Measurements from ENCODE around the gene FGF23. TPM values are rescaled to one million over a fixed set of nuclear protein-coding genes. Genes with fewer than 3 reads are reported as not detected.

The FGF23 gene
- total RNA-seq, 1 donor from 2014 or later, result not detected

DNA sequence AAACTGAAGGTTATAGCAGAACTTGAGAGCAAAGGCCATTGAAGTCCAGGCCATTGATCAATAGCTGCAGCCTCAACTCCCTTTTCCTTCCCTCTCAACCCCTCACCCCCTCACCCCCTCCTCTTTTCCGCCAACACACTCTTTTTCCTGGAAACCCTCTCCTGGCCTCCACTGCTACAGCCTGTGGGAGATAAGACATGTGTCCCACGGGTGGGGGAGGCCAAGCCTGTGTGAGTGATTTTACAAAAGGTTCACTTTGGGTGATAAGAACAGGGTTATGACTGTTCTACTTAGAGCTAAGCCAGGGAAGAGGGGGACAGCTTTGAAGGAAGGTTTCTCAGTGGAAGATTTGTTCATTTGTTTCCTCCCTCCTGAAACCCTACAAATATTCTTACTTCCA, 9.2 kb upstream of the FGF23 start:
- intact Hi-C loops (cut with DNase I), result no loop called here
- DNase-seq (no peak), ATAC-seq (ENCODE audit: poor library complexity) (no peak)

DNA sequence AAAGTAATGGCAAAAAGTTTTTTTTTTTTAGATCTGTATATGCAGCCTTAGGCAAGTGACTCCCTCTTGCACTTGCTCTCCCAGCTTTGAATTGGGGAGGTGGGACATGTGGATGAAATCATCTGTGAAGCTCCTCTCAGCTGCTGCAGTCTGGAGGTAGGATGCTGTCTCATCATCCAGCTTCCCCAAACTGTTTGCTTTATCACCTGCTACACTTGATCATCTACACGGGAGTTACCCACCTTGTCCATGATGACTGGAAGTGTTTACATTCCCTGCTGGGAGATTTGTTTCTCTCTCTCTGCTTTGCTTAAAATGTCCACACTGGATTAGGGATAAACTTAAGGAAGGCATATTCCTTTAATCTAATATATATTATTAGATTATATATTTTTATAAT, 8.5 kb upstream of the FGF23 start:
- no peak for ATAC-seq (ENCODE audit: poor library complexity)
- intact Hi-C loops (cut with DNase I), result no loop called here
- DNase-seq, result no peak

DNA sequence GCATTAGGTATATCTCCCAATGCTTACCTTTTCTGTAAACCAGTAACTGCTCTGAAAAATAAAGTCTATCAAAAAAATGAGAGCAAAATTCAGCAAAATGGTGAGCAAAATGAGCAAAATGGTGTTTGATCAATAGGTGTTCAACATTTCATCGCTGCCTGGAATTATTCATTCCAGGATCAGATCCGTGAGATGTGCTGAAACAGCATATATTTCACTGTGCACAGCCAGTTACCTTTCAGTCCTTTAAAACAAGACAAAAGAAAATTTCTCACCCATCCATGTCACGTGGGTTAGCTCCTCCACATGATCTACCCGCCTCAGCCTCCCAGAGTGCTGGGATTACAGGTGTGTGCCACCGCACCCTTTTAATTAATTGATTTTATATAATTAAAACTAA, 8.1 kb upstream of the FGF23 start:
- DNase-seq (no peak), ATAC-seq (ENCODE audit: poor library complexity) (no peak)

GRCh38 chr12:4386801-4387200, 7.3 kb upstream of the FGF23 start:
- ATAC-seq (ENCODE audit: poor library complexity) (no peak), DNase-seq (no peak)
- intact Hi-C loops (cut with DNase I), result no loop called here

More for the DNA sequence above, 8.1 kb upstream of the FGF23 start:
- intact Hi-C loops (cut with DNase I), result no loop called here

DNA sequence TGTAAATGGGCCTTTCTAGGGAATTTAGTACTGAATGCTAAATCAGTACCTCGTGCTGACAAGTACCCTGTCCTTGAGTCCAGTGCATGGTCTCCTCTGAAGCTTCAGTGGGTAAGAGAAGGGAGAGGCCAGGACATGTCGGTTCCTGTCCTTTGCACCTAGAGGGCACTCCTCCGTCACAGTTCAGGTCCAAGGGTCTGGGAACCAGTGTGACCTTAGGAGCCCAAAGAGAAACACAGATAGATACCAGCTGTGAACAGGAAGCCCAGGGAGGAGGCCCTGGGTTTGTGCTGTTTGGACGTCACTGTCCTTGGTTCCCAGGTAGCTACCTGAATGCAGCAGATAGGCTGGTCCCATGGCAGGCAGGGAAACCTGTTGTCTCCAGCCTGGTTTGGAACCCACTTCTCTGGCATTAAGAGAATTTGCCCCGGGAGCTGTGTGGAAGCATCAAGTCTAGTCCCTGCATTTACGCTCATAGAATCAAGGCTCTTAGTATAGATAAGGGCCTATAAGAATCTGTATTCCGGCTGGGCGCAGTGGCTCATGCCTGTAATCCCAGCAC, 3.9 kb upstream of the FGF23 start:
- intact Hi-C loops (cut with DNase I), result no loop called here
- DNase-seq (no peak), ATAC-seq (ENCODE audit: poor library complexity) (no peak)

DNA sequence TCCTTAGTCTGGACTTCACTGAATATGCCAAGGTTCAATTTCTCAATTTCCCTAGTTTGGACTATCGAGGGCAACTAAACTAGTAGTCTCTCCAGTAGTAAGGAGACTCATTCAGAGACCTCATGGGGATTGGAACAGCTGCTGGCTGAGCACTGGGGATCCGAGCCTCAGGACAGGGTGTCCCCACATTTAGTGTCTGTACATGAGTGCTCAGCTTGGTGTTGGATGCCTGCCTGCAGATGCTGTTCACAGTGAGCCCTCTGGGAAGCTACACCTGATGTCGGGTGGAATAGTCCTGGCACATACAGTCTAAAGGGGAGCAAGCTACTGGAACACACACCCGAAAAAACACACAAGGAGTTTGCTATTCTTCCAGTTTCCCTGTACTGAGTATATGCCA, 820 bp upstream of the FGF23 start:
- DNase-seq (no peak), ATAC-seq (ENCODE audit: poor library complexity) (no peak)
- intact Hi-C loops (cut with DNase I), result no loop called here

- ATAC-seq (ENCODE audit: poor library complexity), result no peak
- intact Hi-C loops (cut with DNase I), result no loop called here
- no peak for DNase-seq
Observed at GRCh38 chr12:4378772-4379171, 740 bp downstream of the FGF23 start.

GRCh38 chr12:4375449-4375848, 4.1 kb downstream of the FGF23 start:
- no peak for DNase-seq

GRCh38 chr12:4372653-4373052, 6.9 kb downstream of the FGF23 start:
- ATAC-seq (ENCODE audit: poor library complexity) (no peak), DNase-seq (no peak)
- intact Hi-C loops (cut with DNase I), result no loop called here

More at GRCh38 chr12:4375449-4375848, 4.1 kb downstream of the FGF23 start:
- no peak for ATAC-seq (ENCODE audit: poor library complexity)
- intact Hi-C loops (cut with DNase I), result no loop called here

GRCh38 chr12:4370265-4370664, 9.2 kb downstream of the FGF23 start:
- no peak for DNase-seq
- ATAC-seq (ENCODE audit: poor library complexity), result no peak
- intact Hi-C loops (cut with DNase I), result no loop called here

- intact Hi-C loops (cut with DNase I), result no loop called here
- DNase-seq (no peak), ATAC-seq (ENCODE audit: poor library complexity) (no peak)
Observed at GRCh38 chr12:4369548-4369947, 10.0 kb downstream of the FGF23 start.

DNA sequence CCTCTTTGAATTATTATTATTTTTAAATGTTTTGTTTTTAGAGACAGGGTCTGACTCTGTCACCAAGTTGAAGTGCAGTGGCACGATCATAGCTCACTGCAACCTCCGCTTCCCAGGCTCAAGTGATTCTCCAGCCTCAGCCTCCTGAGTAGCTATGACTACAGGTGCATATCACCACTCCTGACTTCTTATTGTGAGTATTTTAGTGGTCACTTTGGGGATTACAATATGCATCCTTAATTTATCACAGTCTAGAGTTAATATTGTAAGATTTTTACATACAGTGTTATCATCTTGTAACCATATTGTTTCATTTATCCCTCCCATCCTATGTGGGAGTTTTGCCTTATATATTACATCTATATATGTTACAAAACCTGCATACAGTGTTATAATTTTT, 13.4 kb downstream of the FGF23 start:
- DNase-seq (no peak), ATAC-seq (ENCODE audit: poor library complexity) (no peak)
- intact Hi-C loops (cut with DNase I), result no loop called here

GRCh38 chr12:4356041-4356327, 23.5 kb downstream of the FGF23 start:
- intact Hi-C loops (cut with DNase I), result loop anchor here (10.0 kb wide), 1 partner anchor 169 kb away; no protein-coding TSS in a partner anchor
- DNase-seq, result no peak
- ATAC-seq (ENCODE audit: poor library complexity), result no peak

GRCh38 chr12:4355156-4356040, 24.1 kb downstream of the FGF23 start:
- ATAC-seq (ENCODE audit: poor library complexity) (peak; percentile 86), DNase-seq (no peak)
- intact Hi-C loops (cut with DNase I), result loop anchor here (10.0 kb wide), 1 partner anchor 169 kb away; no protein-coding TSS in a partner anchor

DNA sequence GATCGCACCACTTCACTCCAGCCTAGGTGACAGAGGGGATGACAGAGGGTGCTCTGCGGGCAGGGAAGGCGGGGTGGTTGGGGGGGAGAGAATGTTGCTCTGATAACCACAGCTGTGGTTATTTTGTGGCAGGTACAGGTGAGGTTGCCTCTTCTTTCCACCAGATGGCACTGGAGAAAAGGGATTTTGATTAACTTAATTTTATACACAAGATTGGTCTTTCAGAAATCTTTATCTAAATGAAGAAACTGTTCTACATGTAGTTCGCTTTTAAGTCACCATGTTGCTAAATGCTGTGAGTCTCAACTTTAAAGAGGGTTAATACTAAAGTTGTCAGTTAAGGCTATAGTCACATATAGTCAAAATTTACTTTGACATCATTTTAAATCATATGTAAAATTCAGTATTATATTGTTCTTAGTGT, 25.7 kb downstream of the FGF23 start:
- ATAC-seq (ENCODE audit: poor library complexity) (peak; percentile 36), DNase-seq (no peak)
- intact Hi-C loops (cut with DNase I), result loop anchor here (10.0 kb wide), 1 partner anchor 171 kb away; no protein-coding TSS in a partner anchor

DNA sequence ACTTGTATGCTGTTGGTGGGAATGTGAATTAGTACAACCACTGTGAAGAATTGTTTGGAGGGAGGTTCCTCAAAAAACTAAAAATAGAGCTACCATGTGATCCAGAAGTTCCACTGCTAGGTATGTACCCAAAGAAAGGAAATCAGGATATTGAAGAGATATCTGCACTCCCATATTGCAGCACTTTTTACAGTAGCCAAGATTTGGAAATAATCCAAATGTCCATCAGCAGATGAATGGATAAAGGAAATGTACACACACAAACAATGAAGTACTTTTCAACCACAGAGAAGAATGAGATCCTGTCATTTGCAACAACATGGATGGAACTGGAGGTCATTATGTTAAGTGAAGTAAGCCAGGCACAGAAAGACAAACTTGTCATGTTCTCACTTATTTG, 32.6 kb downstream of the FGF23 start:
- DNase-seq (no peak), ATAC-seq (ENCODE audit: poor library complexity) (no peak)
- intact Hi-C loops (cut with DNase I), result no loop called here

GRCh38 chr12:4331842-4332241, 47.7 kb downstream of the FGF23 start:
- no peak for DNase-seq
- no peak for ATAC-seq (ENCODE audit: poor library complexity)
- intact Hi-C loops (cut with DNase I), result no loop called here

- no peak for DNase-seq
- no peak for ATAC-seq (ENCODE audit: poor library complexity)
- intact Hi-C loops (cut with DNase I), result no loop called here
Observed at GRCh38 chr12:4331221-4331620, 48.3 kb downstream of the FGF23 start.

DNA sequence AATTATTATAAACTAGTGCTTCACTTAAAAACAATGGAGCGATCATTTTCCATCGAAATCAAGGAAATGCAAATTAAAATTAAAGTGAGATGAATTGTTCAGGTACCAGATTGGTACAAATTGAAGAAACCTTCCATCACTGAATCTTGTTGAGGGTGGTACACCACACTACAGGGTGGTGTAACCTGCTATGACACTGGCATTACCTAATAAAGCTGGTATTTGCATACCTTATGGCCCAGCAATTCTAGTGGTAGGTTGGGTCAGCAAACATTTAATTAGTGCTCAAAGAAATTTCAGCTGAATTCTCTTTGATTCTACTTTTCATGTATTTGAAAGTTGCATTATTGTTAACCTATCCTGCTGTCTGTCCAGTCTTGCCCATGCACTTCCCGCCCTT, 49.3 kb downstream of the FGF23 start:
- ATAC-seq (ENCODE audit: poor library complexity), result no peak
- intact Hi-C loops (cut with DNase I), result no loop called here
- DNase-seq, result no peak

GRCh38 chr12:4327293-4327692, 52.2 kb downstream of the FGF23 start:
- no peak for DNase-seq
- ATAC-seq (ENCODE audit: poor library complexity), result no peak
- intact Hi-C loops (cut with DNase I), result no loop called here

All from Right ventricle myocardium superior (tissue), 1 donor.